Central memory CD4-positive, alpha-beta T cell (primary cell): Measurements from ENCODE around the gene SCARB1.

ENCODE experiments used
- DNase-seq: peaks from one replicate; pipeline ENCODE4 v3.0.0; 2022

SCARB1 gene

DNA sequence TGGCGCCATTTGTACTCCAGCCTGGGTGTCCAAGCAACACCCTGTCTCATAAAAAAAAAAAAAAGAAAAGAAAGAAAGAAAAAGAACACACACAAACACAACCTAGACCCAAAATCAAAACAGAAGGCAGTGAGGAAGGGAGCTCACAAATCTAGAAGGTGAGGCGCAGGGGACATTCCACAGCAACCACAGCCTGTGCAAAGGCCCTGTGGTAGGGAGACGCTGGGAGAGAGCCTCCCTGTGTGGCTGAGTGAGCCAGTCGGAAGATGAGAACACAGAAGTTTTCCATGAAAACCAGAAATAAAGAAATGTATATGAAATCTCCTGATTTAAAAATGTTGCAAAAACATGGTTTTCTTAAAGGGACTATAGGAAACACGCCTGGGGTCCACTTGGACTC lies 44.6 kb downstream of the SCARB1 start:
- DNase-seq: no peak

DNA sequence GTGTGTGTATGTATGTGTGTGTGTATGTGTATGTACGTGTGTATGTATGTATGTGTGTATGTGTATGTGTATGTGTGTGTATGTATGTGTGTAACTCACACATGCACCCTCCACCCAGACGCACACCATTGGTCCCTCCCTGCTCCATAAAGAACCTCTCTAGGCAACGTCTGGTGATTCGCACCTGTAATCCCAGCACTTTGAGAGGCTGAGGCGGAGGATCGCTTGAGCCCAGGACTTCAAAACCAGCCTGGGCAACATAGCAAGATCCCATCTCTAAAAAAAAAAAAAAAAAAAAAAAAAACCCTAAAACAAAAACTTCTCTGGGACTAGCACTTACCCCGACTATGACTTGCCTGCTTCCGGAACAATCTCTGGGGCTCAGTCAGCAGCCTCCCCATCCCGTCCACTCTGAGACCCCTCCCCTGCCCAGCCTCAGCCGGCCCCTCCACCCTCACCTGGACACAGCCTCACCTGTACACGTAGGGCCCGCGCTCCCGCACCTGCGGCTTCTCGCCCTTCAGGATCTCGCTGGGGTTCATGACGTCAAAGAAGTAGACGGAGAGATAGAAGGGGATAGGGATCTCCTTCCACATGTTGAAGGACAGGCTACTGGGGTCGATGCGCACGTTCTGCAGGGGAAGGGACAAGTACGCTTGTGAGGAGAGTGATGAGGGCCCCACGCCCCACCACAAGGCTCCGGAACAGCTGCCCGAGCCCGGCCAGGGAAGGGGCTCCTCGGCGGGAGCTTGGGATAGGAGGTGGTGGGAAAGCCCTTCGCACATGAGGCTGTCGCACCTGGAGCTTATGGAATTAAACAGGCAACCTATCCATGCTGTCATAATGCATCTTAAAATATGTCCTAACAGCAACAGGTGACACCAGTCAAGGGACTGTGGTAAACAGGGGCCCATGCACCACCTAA lies 46.3 kb downstream of the SCARB1 start:
- no peak for DNase-seq

DNA sequence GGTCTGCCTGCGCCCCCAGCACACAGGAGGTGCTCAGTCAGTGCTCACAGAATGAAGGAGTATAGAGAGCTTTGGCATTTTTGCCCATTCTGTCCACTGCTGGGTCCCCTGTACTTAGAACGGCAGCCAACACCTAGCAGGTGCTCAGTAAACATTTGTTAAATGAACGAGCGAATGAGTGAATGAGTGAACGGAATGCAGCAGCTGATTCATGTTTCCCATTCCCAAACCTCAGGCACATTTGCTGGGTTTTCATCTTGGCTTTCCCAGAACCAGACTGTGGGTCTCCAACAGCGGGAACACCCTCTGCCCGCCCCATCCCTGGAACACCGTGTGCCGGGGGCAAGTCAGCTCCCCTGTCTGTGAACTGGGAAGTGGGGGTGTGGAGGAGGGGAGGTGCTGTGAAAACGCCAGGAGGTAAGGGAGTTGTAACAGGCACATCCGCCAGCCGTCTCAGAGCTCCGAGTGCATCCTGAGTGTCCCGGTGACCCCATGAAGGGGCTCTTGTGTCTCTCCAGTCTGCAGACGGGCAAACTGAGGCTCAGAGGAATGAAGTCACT lies 47.3 kb downstream of the SCARB1 start:
- DNase-seq: no peak

DNA sequence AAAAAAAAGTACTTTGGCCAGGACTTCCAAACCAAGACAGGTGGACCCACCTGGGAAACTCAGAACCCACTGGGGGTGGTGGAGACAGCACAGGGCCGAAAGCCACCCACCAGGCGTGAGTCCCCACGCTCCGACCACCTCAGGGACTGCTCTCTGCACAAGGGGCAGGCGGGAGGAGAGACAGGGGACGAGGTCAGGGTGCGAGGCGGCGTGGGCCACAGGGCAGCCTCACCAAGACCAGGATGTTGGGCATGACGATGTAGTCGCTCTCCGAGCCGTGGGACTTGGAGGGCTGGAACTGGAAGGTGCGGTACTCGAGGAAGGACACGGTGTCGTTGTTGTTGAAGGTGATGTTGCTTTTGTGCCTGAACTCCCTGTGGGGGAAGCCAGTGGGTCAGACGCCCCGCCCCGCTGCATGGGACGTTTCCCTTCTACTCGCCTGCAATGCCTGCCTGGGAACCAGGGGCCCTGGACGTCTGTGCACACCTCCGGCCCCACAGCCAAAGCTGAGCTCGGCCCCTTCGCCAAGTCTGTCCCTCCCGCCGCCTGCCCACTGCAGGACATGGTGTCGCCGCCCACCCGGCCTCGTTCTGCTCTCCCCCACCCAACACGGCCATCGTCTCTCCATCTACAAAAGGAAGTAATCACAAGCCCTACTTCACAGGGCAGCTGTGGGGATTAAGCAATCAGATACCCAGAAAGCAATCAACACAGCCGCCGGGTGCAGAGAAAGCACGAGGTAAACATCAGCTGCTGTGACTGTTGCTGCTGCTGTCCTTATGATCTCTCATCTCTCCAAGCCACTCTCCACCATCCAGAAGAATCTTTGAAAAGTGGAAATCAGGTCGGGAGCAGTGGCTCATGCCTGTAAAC lies 48.7 kb downstream of the SCARB1 start:
- DNase-seq: no peak

DNA sequence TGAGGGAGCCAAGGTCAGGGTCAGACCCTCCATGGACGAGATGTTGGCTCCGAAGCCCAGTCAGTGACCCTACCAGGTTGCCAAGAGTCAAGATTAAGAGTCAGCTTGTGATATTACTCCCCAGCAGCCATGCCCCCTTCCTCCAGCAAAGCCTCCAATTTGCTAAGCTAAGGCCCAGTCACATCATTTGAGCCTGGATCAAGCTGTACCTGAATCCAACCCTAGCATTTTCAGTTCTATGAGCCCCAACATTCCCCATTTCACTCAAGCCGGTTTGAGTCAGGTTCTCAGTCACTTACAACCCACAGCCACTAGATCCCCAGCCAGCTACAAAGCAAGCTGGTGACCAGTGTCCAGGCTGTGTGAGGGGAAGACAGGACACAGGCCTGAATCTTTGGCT lies 49.9 kb downstream of the SCARB1 start:
- no peak for DNase-seq

DNA sequence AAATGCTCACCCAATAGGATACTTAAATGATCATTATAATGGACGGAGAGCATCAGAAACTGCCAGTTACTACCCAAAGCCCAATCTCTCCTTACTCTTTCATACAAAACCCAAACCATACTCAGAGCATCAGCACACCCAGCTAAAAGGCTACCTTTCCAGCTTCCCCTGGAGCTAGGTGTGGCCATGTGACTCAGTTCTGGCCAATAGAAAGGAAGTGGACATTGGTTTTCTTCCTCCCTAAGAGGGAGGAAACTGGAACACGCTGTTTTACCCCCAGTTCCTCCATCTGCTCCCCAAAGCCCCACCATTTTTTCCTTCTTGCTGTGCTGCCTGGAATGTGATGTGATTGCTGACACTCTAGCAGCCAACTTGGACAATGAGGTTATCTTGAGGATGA lies 50.7 kb downstream of the SCARB1 start:
- no peak for DNase-seq

DNA sequence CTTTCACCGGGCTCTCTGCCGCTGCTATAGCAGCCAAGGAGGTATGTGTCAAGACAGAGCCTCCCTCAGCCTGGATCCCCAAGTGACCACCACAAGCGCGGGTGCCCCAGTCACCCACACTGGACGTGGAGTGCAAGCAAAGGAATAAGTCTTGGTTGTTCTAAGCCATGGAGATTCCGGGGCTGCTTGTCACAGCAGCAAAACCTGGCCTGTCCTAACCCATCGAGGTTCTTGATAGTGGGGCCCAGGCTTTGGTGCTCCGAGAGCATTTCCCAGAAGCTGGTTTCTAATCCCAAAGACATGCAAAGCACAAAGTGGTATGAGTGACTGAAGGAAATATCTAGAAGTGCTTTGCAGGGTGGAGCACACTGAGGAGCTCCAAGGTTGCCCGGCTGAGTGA lies 51.3 kb downstream of the SCARB1 start:
- no peak for DNase-seq

DNA sequence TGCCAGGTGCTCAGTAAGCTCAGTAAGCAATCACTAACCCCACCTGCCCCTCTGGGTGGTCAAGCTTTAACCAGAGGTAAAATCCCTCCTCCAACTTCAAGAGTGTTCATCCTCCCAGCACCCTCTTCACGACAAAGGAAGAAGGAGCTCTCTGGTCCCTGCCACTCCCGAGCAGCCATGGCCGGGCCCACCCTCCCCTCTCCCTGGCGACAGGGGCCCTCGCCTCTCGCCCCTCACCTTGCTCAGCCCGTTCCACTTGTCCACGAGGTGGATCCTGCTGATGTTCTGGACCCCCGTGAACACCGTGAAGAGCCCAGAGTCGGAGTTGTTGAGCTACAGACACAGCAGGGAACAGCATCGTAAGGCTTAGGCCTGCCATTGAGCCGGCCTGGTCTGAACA lies 52.0 kb downstream of the SCARB1 start:
- no peak for DNase-seq

DNA sequence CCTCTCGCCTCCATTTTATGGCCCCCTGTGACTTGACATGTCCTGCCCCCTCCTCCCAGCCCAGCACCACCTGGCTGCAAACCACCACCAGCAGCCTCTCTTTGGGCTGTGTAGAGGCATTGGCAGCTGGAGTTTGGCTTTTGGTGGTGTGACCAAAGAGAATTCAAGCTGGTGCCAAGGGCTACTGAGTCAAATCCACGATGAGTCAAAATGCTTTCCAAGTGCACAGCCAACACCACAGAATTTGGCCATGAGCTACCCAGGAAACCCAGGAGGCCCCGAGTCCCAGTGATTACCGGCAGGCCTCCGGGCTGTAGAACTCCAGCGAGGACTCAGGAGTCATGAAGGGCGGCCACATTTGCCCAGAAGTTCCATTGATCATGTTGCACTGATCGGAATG lies 53.8 kb downstream of the SCARB1 start:
- no peak for DNase-seq

DNA sequence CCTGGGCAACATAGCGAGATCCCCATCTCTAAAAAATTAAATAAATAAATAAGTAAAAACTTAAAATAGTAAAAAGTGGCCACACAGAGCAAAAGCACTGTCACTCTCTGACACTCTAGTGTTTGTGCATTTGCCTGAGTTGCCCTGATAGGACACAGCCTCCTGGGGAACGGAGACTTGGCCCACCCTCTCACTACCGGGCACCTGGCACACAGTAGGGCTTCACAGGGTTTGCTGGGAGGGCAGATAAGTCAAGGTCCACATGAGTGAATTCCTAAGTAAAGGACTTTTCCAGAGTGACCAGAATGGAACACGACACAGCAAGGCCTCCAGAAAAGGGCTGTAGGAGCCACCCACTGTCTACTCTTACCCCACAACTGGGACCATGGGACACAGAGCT lies 54.3 kb downstream of the SCARB1 start:
- DNase-seq: no peak

DNA sequence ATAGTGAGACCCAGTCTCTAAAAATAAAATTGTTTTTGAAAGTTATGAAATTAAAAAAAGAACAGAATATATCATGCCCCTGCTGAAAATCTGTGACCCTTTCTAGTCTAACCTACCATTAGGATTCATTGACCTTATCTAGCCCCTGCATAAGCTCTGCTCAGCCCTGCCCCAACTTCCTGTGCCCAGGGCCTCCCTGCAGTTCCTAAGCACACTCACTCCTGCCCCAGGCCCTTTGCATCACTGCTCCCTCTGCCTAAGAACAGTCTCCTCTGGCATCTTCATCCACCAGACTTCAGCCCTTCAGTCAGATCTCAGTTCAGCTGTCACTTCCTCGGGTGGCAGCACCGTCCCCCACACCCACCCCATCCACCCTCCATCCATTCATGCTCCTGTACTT lies 55.4 kb downstream of the SCARB1 start:
- no peak for DNase-seq

DNA sequence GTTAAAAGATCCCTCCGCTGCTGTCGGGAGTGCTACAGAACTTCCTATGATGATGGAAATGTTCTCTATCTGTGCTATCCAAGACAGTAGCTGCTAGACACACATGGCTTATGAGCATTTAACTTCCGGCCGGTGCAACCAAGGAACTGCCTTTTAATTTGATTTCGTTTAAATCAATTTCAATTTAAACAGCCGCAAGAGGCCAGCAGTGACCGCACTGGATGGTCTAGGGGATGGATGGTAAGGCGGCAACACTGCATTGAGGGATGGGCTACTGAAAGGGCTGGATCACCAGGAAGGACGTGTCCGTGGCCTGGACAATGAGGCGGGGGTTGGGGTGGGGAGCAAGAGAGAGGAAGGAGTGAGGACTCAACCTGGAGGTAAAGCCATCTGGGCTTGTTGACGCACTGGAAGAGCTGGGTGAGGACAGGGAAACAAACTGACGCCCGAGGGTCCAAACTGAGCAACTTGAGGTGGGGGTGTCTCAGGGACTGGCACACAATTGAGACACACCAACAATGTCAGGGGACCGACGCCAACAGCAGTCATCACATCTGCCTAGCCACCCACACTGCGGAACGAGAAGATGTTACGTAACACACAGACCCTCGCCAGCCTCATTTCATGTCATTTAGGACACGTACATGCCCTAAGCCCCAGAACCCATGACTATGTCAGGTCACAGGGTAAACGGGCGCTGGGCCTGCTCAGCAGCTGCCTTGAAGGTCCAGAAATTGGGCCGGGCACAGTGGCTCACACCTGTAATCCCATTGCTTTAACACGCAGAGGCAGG lies 57.6 kb downstream of the SCARB1 start:
- no peak for DNase-seq

DNA sequence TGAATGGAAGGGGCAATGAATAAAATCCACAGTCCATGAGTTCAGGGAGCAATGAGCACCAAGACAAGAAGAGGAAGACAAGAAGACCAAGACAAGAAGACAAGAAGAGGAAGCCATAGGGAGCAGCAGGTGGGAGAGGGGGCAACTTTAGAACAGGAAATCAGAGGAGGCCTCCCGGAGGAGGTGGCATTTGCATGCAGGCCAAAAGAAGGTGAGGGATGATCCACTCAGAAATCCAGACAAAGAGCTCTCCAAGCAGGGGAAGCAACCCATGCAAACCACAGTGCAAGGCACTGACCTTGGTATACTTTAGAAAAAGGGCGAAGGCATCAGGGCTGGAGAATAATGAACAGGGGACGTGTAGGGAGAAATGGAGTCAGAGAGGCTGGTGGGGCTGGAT lies 58.6 kb downstream of the SCARB1 start:
- no peak for DNase-seq

DNA sequence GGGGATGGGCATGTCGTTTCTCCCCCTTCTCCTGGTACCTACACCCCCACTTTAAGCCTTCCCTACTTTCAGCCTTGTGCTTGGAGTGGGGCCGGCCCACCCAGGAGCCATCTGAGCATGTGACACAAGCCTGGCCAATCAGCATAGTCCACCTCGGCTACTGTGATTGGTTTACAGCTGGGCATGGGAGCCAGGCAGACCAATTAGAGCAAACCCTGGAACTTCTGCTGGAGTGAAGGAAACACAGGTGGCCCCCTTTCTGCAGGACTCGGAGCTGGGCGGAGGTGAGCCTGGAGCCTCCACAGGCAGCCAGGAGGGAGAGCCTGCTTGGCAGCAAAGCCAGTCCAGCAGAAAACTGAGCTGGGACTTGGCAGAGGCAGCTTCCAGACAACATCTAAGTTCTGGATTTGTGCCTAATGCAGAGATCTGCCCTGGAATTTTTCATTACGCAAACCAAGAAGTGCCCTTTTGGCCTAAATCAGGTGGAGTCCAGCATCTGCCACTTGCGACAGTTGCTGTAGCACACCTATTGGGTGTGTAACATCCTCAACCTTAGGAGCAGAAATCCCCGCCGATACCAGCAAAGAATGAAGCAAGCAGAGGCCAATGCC lies 59.5 kb downstream of the SCARB1 start:
- no peak for DNase-seq

DNA sequence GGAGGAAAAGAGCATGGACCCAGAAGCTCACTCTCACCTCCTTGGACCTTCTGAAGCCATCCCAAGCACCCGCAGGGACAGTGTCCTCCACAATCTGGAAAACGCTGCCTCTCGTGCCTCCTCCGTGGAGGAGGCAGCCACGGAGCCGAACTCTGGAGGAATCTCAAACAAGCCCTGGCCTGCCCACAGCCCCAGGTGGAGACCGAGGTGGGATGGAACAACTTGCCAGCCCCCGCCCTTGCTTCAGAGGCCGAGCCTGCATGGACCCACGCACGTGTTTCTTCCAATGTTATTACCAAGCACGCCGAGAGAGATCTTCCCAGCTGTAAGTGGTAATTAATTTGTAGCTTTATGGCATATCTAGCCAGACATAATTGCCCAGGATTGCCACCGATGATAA lies 61.3 kb downstream of the SCARB1 start:
- DNase-seq: no peak

DNA sequence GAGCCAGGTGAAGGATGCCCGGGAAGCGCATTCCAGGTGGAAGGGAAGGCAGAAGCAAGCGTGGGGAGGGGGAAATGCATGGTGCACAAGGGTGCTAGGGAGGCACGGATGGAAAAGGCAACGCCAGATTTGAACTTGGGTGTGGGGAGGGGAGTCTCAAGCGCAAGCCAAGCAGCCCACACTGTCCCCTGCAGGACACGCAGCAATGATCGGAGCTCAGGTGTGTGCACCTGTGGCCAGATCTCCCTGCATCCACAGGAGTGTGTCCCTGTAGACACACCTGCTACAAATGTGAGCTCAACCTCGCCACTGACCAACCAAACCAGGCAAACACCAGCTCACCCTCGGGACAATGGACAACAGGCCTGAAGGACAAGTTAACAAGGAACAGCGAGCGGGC lies 63.2 kb downstream of the SCARB1 start:
- no peak for DNase-seq

DNA sequence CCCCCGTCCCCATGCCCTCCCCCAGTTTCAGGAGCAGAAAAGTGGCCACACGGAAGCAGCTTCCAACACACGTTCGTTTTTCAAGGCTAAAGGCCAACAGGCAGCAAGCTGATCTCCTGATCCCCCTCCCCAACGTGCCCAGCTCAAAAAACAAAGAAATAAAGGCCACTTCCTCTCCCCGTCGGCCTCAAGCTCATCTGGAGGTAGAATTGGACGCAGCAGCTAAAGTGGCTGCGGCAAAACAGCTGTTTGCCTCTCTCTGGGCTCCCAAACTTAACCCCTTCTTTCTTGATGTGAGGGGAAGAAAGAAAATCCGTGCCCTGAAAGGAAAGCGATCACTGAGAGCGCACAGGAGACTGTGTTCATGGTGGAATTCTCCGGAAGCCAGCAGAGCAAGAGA lies 66.3 kb downstream of the SCARB1 start:
- no peak for DNase-seq

DNA sequence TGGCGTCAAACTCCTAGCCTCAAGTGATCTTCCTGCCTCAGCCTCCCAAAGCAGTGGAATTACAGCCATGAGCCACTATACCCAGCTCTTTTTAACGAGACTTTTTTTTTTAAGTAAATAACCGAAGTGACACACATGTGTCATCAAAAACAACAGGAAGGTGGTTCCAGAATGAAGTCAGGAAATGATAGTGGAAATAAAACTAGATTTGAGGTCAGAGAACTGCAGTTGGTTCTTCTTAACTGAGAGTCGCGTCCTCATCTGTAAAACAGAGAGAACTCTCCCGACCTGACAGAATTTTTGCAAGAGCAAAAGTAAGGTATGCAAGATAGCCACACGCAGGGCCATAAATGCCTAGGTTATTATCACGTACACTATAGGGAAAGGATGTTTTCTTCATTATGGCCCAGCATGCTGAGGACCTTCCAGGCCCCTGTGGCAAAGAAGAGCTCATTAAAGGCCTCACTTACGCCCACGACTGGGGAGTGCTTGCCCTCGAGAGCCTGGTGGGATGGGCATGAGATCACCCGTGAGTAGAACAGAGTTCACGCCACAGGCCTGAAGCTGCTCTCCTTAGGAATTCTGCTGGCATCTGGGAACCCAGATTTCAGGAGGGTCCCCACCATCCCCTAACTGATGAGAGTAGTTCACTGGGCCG lies 67.2 kb downstream of the SCARB1 start:
- no peak for DNase-seq

DNA sequence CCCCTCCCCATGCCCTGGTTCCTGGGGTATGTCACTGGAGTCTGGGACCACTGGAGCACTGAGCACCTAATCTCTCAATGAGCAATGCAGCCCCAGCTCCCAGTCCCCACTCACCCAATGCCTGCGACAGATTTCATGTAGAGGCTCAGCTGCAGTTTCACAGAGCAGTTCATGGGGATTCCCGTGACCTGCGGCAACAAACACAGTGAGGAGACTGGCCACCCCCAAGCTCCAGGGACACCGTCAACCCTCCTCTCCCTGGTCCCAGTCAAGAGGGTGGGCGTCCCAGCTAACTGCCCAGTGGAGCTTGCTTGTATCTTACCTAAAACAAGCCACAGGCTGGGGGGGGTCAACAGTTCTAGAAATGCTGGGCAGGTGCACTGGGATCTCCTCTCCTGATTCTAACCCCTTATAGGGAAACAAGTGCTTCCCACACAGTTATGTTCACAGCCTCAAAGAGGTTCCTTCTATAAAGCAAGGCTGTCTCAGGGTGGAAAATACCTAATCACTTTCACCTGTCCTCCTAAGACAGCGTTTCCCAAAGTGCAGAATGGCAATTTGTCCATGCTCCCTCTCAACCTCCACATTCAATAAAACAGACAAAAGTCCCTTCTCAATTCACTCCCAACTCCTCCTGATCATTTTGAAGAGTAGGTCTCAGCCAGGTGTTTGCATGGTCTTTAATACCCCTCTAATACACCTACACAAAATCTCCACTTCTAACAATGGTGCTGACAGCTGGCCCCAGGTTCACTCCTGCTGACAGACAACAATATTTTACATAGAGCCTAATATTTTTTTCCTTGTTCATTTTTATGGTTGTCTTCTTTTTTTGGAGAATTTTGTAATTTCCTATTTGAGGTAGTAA lies 68.3 kb downstream of the SCARB1 start:
- DNase-seq: no peak

DNA sequence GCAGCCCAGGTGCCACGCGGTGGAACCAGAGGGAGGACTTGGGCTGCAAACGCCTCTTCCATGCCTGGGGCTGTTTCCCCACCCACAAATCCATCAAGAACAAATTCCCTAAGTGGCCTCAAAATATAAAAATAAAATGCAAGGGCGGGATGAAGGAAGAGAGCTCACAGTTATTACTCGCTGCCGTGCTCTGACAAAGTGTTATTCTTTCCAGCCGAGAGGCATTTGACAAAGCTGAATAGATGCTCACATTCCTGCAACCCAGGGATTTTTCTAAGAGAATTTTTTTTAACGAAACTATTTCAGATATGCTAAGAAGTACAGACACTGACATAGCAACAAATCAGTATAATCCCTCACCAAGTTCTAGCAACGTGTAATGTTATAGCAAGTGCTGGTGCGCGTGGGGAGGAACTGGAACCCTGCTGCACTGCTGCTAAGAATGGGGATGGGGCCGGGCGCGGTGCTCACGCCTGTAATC lies 70.7 kb downstream of the SCARB1 start:
- DNase-seq: no peak

DNA sequence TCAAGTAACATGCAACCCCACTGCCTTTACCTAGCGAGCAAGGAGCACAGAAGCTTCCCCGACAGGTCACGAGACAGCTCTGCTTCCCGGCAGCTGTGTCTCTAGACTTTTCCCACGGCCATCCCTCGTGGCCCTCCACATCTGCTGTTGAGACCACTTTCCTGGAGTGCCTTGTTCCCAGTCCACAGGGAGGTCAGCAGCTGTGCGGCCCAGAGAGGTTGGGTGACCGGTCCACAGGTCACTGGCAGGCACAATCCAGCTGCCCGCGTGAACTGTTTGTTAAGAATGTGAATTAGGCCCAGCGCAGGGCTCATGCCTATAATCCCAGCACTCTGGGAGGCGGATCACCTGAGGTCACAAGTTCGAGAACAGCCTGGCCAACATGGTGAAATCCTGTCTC lies 71.5 kb downstream of the SCARB1 start:
- no peak for DNase-seq
